Activated CD4-positive, alpha-beta T cell treated with anti-CD3 and anti-CD28 coated beads, Interleukin-10, Interleukin-2, amounts not matched to agents 100 ng/mL and 50 ng/mL, durations not matched to agents 16 hours and 8 hours (primary cell): Measurements from ENCODE around the gene UBE2F.
"Not testable (repeated sequence)": the region's sequence is repeated elsewhere in the genome, so short reads cannot be mapped to it uniquely, and the experiment has no call there.

Source experiments
- DNase-seq: peaks from one replicate; pipeline ENCODE4 v3.0.0-alpha.2; 2020

The UBE2F gene

DNA sequence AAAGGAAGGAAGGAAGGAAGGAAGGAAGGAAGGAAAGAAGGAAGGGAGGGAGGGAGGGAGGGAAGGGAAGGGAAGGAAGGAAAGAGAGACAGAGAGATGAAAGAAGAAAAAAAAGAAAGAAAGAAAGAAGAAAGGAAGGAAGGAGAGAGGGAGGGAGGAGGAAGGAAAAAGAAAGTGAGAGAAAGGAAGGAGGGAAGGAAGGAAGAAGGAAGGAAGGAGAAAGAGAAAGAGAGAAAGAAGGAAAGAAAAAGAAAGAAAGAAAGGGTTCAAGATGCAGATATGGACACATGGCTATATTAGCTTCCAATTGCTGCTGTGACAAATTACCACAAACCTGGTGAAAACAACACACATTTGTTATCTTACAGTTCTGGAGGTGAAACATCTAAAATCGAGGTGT is 20.4 kb upstream of the UBE2F start:
- DNase-seq, result no peak

DNA sequence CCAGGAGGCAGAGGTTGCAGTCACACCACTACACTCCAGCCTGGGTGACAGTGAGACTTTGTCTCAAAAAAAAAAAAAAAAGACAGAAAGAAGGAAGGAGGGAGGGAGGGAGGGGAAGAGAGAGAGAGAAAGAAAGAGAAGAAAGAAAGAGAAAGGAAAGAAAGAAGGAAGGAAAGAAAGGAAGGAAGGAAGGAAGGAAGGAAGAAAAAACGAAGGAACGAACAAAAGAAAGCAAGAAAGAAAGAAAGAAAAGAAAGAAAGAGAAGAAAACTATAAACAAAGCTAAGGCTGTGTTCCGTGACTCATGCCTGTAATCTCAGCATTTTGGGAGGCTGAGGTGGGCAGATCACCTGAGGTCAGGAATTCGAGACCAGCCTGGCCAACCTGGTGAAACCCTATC is 15.5 kb upstream of the UBE2F start:
- DNase-seq, result not testable (repeated sequence)

DNA sequence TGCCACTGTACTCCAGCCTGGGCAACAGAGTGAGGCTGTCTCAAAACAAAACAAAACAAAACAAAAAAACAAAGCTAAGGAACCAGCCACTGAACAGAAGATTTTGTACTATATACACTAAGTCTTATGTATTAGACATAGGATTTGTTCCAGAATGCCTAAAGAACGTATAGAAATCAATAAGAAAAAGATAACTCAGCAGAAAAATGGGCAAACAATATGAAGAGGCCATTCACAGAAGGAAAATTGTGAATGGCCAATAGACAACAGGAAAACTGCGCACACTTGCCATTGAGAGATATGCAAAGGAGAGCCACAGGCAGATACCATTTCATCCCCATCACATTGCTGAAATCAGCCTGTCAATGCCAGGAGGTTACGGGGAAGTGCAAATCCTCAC is 14.9 kb upstream of the UBE2F start:
- DNase-seq, result no peak

DNA sequence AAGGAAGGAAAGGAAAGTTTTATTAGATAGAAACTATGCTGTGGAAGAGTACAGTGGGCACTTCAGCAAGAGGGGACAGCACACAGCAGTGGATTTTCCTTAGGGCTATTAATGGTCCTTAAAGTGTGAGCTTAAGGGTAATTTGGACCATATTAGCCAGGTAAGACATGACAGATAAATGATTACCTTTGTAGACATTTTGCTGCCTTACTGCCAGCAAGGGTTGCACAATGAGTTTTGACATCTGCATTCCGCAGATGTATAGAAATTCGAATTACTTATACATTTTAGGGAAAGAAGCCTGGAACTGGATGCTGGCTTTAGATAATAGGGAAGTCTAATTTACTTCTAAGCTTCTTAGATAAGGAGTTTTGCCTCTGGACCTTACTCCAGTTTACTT is 14.0 kb upstream of the UBE2F start:
- no peak for DNase-seq

DNA sequence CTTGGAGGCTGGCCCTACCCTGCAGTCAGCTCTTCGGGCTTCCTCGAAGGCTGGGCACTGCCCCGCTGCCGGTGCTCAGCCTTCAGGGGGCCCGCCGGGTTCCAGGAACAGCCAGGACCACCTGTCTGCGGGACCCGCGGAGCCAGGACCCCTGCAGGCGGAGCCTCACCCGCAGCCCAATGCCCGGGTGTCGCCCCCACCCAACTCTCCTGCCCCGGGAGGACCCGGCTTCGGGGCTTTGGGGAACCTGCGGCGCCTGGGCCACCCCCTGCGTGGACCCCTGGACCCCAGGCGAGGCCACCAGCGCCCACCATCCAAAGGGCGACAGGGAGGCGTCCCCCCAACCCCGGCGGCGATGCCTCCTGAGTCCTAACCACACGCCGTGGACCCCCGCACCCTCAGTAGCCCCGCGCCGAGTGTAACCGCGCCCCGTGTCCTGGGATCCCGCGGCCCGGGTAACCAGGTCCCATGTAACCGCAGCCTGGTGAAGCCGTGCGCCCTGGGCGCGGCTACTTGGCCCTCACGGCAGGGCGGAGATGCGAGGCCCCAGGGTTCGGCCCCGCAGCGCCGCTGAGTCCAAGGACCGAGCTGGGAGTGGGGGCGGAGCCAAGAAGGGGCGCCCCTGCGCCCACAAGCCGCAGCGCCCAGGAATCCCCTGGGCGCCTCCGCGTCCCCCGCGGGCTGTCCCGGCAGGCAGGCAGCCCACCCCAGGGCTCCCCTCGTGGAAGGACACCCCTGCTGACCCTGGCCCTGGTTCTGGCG is 11.0 kb upstream of the UBE2F start:
- no peak for DNase-seq

DNA sequence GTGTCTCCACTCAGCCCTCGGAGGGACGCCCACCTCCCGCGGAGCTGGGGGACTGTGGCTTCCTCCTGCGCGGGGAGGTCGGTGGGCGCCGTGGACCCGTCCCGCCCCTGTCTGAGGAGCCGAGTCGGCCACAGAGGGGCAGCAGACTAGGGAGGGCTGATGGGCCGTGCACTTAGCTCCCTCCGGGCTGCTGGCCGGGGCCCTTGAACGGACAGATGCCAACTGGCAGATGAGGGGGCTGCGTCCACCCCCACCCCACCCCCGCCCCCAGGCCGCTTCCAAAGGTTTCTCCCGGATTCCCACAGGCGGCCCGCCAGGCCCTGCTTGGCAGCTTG is 10.4 kb upstream of the UBE2F start:
- no peak for DNase-seq

DNA sequence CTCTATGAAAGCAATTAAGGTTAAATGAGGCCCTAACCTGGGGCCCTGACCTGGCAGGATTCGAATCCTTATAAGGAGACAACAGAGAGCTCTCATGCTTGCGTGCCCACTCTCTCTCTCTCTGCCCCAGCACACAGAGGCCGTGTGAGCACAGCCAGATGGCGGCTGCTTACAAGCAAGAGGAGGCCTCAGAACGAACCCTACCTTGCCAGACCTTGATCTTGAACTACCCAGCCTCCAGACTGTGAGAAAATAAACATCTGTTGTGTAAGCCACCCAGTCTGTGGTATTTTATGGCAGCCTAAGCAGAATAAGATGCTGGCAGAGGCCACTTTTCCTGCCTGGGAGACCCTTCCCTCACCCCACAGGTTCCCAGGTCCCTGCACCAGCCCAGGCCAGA is 5.2 kb upstream of the UBE2F start:
- DNase-seq, result no peak

DNA sequence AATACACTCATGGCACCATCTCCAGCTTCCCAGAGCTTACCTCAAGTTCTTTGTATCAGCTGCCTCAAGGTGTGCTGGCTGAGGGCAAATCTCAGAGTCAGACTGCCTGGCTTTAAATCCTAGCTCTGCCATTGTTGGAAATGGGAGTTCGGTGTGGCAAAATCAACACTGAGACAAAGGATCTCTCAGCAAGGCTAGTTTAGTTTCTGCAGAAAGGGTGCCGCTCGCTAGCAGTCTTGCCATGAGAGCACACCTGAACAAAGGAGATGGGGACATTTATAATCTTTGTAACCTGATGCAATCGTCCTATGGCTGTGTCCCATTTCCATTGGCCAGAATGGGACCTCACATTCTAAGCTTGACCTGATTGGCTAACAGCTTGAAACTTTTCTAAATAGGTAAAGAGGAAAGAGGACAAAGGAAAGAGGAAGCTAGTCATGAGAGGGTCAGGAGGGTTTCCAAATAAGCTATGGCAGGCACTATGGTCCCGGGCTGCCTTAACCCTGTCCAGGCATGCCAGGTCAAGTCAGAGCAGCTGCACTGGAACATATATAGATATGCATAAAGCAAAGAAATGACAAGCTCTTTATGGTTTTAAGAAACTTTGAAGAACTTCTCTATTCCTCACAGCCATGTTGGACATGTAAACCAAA is 4.3 kb upstream of the UBE2F start:
- no peak for DNase-seq

DNA sequence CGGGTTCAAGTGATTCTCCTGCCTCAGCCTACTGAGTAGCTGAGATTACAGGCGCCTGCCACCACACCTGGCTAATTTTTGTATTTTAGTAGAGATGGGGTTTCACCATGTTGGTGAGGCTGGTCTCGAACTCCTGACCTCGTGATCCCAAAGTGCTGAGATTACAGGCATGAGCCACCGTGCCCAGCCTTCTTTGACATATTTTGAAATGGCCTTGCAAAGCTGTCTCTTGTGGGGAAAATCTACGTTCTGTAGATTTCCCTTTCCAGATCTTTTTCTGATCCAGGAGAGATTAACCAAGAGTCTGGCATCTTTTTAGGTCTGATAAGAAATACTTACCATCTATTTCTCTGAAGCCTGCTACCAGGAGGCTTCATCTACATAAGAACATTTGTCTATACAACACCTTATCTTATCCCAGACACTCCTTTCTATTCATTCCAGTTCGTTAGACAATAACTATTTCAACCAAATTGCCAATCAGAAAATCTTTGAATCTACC is 3.3 kb upstream of the UBE2F start:
- DNase-seq, result not testable (repeated sequence)

DNA sequence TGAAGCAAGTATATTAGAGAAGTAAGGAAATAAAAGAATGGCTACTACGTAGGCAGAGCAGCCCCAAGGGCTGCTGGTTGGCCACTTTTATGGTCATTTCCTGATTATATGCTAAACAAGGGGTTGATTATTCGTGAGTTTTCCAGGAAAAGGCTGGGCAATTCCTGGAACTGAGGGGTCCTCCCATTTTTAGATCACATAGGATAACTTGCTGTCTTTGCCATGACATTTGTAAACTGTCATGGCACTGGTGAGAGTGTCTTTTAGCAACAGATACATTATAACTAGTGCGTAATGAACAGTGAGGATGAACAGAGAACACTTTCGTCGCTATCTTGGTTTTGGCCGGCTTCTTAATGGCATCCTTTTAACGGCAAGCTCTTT is 2.6 kb upstream of the UBE2F start:
- DNase-seq, result no peak

DNA sequence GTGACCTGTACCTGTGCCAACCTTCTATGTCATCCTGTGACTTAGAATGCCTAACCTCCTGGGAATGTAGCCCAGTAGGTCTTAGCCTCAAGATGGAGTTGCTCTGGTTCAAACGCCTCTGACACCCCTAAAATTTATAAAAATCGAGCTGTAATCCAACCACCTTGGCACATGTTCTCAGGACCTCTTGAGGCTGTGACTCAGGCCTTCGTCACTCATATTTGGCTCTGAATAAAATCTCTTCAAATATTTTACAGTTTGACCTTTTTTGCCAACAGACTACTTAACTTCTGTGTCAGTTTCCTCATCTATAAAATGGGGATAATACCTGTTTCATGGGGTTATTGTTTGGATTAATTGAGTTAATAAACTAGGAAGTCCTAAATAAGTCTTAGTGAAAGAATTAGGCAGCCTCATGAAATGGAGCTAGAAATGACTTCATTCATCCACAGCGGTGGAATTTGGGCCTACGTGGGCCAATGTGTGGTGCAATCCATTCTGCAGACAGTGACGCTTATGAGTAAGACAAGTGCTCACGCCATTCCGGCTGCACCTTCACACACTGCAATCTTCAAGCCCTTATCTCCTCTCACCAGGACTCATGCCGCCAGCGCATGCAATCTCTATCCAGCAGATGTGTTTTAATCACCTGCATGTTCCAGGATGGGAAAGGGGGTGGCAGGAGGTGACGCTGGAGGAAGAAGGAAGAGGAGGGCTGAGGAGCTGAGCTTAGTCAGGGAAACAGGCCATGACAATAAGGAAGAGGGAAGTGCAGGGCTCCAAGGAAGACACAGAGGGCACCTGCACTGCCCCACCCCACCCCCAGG is 2.0 kb upstream of the UBE2F start:
- DNase-seq, result no peak

DNA sequence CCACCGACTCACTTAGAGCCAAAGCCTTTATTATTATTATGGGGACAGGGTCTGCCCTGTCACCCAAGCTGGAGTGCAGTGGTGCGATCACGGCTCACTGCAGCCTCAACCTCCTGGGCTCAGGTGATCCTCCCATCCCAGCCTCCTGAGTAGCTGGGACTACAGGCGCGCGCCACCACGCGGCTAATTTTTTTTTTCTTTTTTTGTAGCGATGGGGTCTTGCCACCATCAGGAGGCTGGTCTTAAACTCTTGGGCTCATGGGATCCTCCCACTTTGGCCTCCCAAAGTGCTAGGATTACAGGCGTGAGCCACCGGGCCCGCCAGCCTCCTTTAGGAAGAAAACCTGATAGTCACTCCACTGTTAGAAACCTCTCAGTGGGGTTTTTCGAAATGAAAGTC is 970 bp upstream of the UBE2F start:
- DNase-seq, result not testable (repeated sequence)

DNA sequence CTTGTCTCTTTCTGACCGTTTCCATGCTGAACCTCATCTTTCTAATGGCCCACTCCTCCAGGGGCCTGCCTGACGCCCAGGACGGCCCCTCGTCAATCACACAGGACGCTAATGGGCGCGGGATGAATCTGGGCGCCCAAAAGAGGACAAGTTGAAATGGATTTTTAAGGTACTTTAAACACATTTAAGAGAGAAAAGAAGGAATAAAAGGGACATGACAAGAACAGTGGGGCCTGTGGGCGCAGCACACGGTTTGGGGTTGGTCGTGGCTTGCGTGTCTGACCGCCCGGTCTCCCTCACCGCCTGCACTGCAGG is 607 bp upstream of the UBE2F start:
- no peak for DNase-seq

DNA sequence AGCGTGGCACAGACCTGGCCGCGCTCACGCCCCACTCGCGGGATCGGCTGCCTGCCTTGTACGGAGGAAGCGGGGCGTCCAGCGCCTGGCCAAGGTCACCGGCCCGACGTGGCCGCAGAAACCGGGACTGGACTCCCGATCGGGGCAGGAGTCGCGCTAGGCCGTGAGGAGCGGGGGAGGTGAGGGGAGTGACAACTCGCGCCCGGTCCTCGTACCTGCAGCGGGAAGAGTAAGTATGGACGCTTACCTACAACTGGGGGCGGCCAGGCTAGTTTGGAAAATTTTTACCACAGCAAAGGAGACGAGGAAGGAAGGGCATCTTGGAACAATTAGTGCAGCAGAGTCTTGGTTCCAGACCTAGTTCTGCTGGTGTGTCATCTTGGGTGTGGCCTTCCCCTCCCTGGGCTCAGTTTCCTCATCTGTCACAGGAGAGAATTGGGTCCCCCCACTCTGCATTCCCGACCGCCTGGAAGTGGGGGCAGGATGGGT is 693 bp downstream of the UBE2F start:
- DNase-seq, result no peak

DNA sequence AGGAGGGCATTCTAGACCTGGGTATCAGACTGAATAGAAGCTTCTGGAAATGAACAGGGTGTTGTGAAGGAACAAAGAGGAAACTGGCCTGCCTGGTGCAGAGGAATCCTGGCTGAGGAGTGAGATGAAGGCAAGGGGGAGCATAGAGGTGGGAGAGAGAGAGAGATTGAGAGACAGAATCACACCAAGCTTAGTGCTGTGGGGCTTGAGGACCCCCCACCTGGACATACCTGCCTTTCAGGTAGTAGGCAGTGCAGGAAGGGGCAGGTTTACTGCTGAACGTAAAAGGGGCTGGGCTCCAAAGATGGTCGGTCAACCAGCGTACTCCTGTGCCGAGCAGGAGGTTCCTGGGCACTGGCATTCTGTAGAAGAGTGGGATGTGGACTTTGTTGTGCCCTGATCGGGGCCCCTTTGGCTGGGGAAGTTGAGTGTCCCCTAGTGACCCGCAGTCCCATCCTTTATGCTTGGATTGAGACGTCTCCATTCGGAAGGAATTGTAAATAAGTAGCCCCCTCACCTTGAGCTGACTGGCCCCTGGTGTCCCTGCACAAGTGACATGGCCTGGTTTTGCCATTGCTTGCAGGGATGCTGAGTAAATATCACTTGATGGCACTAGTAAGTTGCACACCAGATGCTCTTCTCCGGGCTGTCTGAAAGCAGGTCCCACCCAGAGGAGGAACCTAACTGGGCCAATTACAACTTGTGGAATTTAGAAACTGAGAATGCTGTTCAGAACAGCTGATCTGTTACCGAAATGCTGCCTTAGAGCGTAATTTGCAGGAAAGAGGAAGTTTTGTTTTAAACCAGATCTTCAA is 1.4 kb downstream of the UBE2F start:
- peak; percentile 71 for DNase-seq

DNA sequence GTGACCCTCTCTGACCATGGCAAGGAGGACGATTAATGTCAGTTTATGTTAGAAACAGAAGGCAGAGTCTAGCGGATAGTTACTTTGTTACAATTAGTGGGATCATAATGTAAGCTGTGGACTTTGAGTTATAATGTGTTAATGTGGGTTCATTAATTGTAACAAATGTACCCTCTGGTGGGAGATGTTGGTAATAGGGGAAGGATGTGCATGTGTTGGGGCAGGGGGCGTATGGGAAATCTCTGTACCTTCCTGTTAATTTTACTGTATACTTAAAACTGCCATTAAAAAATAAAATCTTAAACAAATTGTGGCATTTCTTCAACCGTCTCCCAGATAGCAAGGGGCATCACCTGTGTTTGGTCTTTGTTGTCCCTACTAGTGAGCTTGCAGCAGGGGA is 4.8 kb downstream of the UBE2F start:
- DNase-seq, result no peak

DNA sequence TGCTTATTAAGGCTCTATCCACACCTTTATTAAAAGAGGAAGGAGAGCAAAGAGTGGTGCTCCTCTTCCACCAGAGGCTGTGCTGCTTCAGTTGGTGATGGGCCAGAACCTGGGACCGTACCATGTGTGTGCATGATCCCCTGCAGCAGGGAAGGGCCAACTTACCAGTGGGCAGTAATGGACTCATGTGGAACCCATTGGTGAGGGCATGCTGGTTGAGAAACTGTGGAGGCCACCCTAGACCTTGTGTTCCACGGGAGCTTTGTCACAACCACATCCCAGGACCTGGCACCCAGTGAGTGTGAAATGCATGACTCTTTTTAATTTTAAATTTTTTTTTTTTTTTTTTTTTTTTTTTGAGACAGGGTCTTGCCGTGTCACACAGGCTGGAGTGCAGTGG is 5.4 kb downstream of the UBE2F start:
- no peak for DNase-seq

DNA sequence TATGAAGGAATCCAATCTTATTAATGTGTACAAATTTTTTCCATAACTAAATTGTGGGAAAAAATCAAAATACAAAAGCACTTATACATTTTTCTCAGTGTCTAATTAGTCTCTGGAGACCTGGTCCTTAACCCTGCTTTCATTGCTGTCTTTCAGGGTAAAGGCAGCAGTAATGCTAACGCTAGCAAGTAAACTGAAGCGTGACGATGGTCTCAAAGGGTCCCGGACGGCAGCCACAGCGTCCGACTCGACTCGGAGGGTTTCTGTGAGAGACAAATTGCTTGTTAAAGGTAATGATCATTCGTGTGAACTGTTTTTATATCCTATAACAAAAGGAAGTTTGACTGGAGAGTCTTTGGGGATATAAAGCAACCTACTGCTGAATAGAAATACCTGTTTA is 6.1 kb downstream of the UBE2F start:
- DNase-seq, result no peak

DNA sequence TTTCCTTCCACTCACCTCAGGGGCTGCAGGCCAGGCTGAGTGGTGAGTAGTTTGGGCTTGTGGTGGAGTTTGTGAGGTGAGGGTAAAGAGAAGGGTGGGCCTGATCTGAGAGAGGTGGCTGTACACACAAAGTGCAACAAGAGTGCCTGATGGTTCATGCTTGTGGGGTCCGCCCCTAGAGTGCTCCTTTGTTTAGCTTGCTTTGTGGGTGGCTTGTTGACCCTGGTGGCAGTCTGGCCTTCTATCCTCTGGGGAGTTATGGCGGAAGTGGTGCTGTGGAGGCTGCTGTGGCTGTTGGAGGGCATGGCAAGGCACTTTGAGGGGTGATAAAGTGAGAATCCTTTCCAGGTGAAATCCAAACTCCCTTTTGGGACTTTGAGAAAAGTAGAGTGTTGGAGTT is 10.6 kb downstream of the UBE2F start:
- no peak for DNase-seq

DNA sequence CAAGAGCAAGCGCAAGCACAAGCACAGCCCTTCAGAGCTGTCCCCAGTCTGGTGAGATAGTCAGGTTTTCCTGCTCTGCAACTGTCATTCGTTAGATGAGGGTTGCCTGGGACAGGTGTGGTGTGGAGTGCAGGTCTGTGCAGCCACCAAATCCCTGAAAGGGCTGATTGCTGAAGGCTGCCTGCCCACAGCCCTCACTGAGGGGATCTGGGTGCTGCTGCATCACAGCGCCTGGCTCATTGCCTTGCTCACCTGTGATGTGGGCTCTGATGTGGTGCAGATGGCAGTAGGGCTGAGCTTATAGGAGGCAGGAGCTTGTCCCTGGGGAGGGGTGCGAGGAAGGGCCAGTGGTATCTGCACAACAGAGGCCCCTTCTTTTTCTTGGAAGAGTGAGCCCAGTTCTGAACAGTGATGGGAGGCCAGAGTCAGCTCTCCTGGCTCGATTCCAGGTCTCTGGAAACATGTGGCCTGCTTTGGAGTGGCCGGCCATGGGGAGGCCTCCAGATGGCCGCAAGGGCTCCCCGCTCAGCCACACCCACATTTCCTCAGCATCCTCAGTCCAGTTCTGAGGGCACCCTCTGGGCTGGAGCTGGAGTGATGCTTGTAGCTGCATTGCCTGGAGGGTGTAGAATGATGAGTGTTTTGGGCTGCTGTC is 11.4 kb downstream of the UBE2F start:
- DNase-seq, result no peak

DNA sequence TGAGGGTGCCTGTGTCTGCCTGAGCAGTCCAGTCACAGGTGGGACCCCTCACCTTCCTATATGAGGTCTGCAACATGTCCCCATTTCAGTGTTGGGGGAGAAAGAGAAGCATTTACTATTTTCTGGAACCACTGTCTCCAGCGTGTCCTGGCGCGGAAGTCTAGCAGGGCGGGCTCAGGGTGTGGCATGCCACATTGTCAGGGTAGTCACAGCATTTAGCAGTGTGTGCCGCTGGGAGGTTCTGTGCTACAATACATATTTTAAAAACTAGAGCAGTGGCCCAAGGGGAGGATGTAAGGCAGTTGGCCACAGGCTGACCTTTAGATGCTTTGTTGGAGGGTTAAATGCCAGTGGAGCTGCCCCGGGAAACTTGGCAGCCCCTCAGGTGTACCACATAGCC is 12.5 kb downstream of the UBE2F start:
- no peak for DNase-seq

DNA sequence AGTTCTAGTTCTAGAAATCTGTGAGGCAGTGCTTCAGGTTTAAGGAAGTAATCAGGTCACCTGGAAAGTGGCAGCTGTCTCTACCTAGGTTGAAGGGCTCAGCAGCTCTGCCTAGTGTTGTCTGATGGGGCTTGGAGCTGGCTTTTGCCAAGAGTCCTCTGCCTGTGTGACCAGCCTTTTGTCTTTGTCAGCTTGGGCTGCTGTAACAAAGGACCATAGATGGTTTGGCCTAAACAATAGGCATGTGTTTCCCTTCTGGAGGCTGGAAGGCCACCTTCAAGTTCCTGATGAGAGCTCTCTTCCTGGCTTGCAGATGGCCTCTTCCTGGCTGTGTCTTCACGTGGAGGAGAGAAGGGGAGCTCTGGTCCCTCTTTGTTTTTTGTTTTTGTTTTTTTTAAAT is 13.3 kb downstream of the UBE2F start:
- no peak for DNase-seq

DNA sequence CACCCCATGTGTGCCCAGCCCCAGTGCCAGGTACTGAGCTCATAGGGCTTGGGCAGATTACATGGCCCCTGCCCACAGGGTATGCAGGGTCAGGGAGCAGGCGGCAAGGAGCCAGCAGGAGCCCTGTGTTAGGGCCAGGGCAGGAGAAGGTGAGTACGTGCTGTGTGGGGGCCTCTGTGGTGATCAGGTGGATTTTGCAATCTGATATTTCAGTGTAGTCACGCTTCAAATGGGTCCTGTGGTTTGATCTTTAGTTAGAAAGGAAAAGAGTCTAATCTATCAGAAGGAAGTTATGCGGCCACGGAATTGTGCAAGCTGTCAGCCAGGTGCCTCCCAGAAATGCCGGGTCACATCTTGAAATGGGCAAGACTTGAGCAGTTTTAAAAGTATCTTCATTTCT is 13.9 kb downstream of the UBE2F start:
- DNase-seq, result no peak
